ENCODE measurements around the gene ERMP1. TPM values are rescaled to one million over a fixed set of nuclear protein-coding genes. Genes with fewer than 3 reads are reported as not detected.

Gene ERMP1
- total RNA-seq, 1 experiment from 2014 or later = 34.7 TPM

- BruUV-seq (replicated peaks) = no TSS peak
- peaks cover 7% of the 10 kb centered on the region for H3K4me1 Mint-ChIP-seq (ENCODE audit: low read depth, unreplicated experiment)
- no peak overlapping the region for H3K4me3 Mint-ChIP-seq (ENCODE audit: unreplicated experiment)
- Histone ChIP-seq H3K4me3 (ENCODE audit: low read depth, low read length) (no peak overlapping the region), H3K27me3 (replicated peaks; ENCODE audit: control insufficient read depth, insufficient read depth, low read length) (no peaks in the 10 kb centered on the region), H3K9me3 (no peaks in the 10 kb centered on the region), H3K36me3 (ENCODE audit: control insufficient read depth, insufficient read depth, low read length) (no peaks in the 10 kb centered on the region), H3K4me1 (no peaks in the 10 kb centered on the region)
- peaks cover 34% of the 10 kb centered on the region for H3K36me3 Mint-ChIP-seq (ENCODE audit: insufficient read depth, unreplicated experiment)
- POLR2A ChIA-PET = no interaction called here
- H3K27me3 Mint-ChIP-seq (ENCODE audit: insufficient read depth, unreplicated experiment) = no peaks in the 10 kb centered on the region
- intact Hi-C loops (cut with micrococcal nuclease; ENCODE audit: unreplicated experiment) = no loop called here
- CTCF ChIA-PET = no interaction called here
- DNase-seq = no peak
- TF ChIP-seq CTCF (IDR thresholded peaks at IDR 0.05; ENCODE audit: insufficient read depth in 1 of 2, low read depth in 1 of 2, low read length in 1 of 2, severe bottlenecking in 1 of 2, unreplicated experiment in 1 of 2) = no peak
- H3K27ac Mint-ChIP-seq (ENCODE audit: unreplicated experiment) = no peak overlapping the region
- no peaks in the 10 kb centered on the region for H3K9me3 Mint-ChIP-seq (ENCODE audit: unreplicated experiment)
These were observed 68.6 kb downstream of the ERMP1 start for GRCh38 chr9:5764130-5764868.

- H3K9me3 Mint-ChIP-seq (ENCODE audit: unreplicated experiment) = no peaks in the 10 kb centered on the region
- intact Hi-C loops (cut with micrococcal nuclease; ENCODE audit: unreplicated experiment) = no loop called here
- no TSS peak for BruUV-seq (replicated peaks)
- no peaks in the 10 kb centered on the region for H3K36me3 ChIP-seq (ENCODE audit: control insufficient read depth, insufficient read depth, low read length)
- no peak for DNase-seq
- no peak overlapping the region for H3K27ac Mint-ChIP-seq (ENCODE audit: unreplicated experiment)
- no peak for TF ChIP-seq CTCF (IDR thresholded peaks at IDR 0.05; ENCODE audit: insufficient read depth in 1 of 2, low read depth in 1 of 2, low read length in 1 of 2, severe bottlenecking in 1 of 2, unreplicated experiment in 1 of 2)
- H3K4me1 Mint-ChIP-seq (ENCODE audit: low read depth, unreplicated experiment) = no peaks in the 10 kb centered on the region
- no peaks in the 10 kb centered on the region for H3K27me3 Mint-ChIP-seq (ENCODE audit: insufficient read depth, unreplicated experiment)
- no peak overlapping the region for H3K4me3 ChIP-seq (ENCODE audit: low read depth, low read length)
- ChIA-PET POLR2A (no interaction called here), CTCF (no interaction called here)
- H3K36me3 Mint-ChIP-seq (ENCODE audit: insufficient read depth, unreplicated experiment) = peaks cover 34% of the 10 kb centered on the region
- no peaks in the 10 kb centered on the region for H3K27me3 ChIP-seq (replicated peaks; ENCODE audit: control insufficient read depth, insufficient read depth, low read length)
- H3K9me3 ChIP-seq = no peaks in the 10 kb centered on the region
- no peak overlapping the region for H3K4me3 Mint-ChIP-seq (ENCODE audit: unreplicated experiment)
- H3K4me1 ChIP-seq = no peaks in the 10 kb centered on the region
These were observed 70.5 kb downstream of the ERMP1 start for GRCh38 chr9:5762421-5762820.

GRCh38 chr9:5760338-5760737 is 72.6 kb downstream of the ERMP1 start:
- CTCF ChIA-PET = no interaction called here
- no peaks in the 10 kb centered on the region for H3K4me1 Mint-ChIP-seq (ENCODE audit: low read depth, unreplicated experiment)
- H3K4me3 Mint-ChIP-seq (ENCODE audit: unreplicated experiment) = no peak overlapping the region
- H3K27ac Mint-ChIP-seq (ENCODE audit: unreplicated experiment) = no peak overlapping the region
- no peak for DNase-seq
- H3K36me3 Mint-ChIP-seq (ENCODE audit: insufficient read depth, unreplicated experiment) = peaks cover 40% of the 10 kb centered on the region
- no peaks in the 10 kb centered on the region for H3K9me3 Mint-ChIP-seq (ENCODE audit: unreplicated experiment)
- POLR2A ChIA-PET = interaction anchor here (0.7 kb wide), 1 partner anchor 748 kb away, joined by 3 read pairs; no protein-coding TSS in a partner anchor
- H3K4me1 ChIP-seq = no peaks in the 10 kb centered on the region
- TF ChIP-seq CTCF (IDR thresholded peaks at IDR 0.05; ENCODE audit: insufficient read depth in 1 of 2, low read depth in 1 of 2, low read length in 1 of 2, severe bottlenecking in 1 of 2, unreplicated experiment in 1 of 2) = no peak
- BruUV-seq (replicated peaks) = no TSS peak
- H3K4me3 ChIP-seq (ENCODE audit: low read depth, low read length) = no peak overlapping the region
- H3K9me3 ChIP-seq = no peaks in the 10 kb centered on the region
- H3K27me3 Mint-ChIP-seq (ENCODE audit: insufficient read depth, unreplicated experiment) = no peaks in the 10 kb centered on the region
- intact Hi-C loops (cut with micrococcal nuclease; ENCODE audit: unreplicated experiment) = no loop called here
- H3K27me3 ChIP-seq (replicated peaks; ENCODE audit: control insufficient read depth, insufficient read depth, low read length) = no peaks in the 10 kb centered on the region
- no peaks in the 10 kb centered on the region for H3K36me3 ChIP-seq (ENCODE audit: control insufficient read depth, insufficient read depth, low read length)

All from Caco-2 (cell line).